ENCODE data around the gene ATF7.

DNA sequence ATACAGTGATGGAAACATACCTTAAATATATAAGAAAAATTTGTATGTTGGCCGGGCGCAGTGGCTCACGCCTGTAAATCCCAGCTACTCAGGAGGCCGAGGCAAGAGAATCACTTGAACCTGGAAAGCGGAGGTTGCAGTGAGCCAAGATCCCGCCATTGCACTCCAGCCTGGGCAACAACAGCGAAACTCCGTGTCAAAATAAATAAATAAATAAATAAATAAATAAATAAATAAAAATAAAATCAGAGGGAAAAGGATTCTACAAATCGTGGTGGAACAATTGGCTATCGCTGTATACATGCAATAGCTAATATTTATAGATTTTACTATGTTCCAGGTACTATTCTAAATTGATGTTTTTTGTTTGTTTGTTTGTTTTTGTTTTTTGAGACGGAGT, 1.7 kb upstream of the ATF7 start:
- TF ChIP-seq, protein P1, sequence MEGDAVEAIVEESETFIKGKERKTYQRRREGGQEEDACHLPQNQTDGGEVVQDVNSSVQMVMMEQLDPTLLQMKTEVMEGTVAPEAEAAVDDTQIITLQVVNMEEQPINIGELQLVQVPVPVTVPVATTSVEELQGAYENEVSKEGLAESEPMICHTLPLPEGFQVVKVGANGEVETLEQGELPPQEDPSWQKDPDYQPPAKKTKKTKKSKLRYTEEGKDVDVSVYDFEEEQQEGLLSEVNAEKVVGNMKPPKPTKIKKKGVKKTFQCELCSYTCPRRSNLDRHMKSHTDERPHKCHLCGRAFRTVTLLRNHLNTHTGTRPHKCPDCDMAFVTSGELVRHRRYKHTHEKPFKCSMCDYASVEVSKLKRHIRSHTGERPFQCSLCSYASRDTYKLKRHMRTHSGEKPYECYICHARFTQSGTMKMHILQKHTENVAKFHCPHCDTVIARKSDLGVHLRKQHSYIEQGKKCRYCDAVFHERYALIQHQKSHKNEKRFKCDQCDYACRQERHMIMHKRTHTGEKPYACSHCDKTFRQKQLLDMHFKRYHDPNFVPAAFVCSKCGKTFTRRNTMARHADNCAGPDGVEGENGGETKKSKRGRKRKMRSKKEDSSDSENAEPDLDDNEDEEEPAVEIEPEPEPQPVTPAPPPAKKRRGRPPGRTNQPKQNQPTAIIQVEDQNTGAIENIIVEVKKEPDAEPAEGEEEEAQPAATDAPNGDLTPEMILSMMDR (IDR thresholded peaks at IDR 0.05; ENCODE audit: low read depth, low read length, poor library complexity, severe bottlenecking) = no peak
- TF ChIP-seq EZH2phosphoT487 (IDR thresholded peaks at IDR 0.05; ENCODE audit: borderline replicate concordance, low read length) = no peak

Data from DOHH2 (cell line).